Measurements from ENCODE around the gene BSCL2. TPM values are rescaled to one million over a fixed set of nuclear protein-coding genes. Genes with fewer than 3 reads are reported as not detected.

BSCL2 gene
- total and polyA plus RNA-seq, 4 donors, result 15.1 to 40.0 (median 28.7) TPM

- DNase-seq (ENCODE audit: low spot score), result no peak
- Histone ChIP-seq H3K9me3 (ENCODE audit: control insufficient read depth in 4 of 4, low read length in 3 of 4) (no peaks in the 10 kb centered on the region), H3K27me3 (ENCODE audit: control insufficient read depth in 4 of 4, insufficient read depth in 4 of 4, low read length in 3 of 4) (no peaks in the 10 kb centered on the region), H3K36me3 (ENCODE audit: control insufficient read depth in 4 of 4, insufficient read depth in 3 of 4, low read depth in 1 of 4, low read length in 3 of 4) (peaks cover 0 to 8% (median under 1%) of the 10 kb centered on the region in 4 donors), H3K4me1 (ENCODE audit: control insufficient read depth in 4 of 4, insufficient read depth in 4 of 4, low read length in 3 of 4) (peaks cover 18 to 50% (median 39%) of the 10 kb centered on the region in 4 donors), H3K9ac (ENCODE audit: low read depth in 1 of 2, low read length in 2 of 2) (peak overlapping the region; percentile 80 to 84), H3K27ac (ENCODE audit: low read depth in 1 of 2, low read length in 2 of 2) (peak overlapping the region; percentile 83 to 86), H3K4me3 (ENCODE audit: low read depth in 1 of 3, low read length in 3 of 3) (peak overlapping the region; percentile 82 to 92 (median 86))
- under 1% methylated on average over 17 of the region's 17 CpGs for WGBS
- TF ChIP-seq ZBTB33 (IDR thresholded peaks at IDR 0.05), result peak; percentile 32
- TF ChIP-seq RAD21 (IDR thresholded peaks at IDR 0.05), result no peak
Measured at GRCh38 chr11:62671236-62671607, 36.0 kb downstream of the BSCL2 start.

- no peak for TF ChIP-seq CTCF (IDR thresholded peaks at IDR 0.05; ENCODE audit: low read depth, low read length, missing input control)
- peak in 1 of 2 donors; percentile 49 for TF ChIP-seq RXRA (IDR thresholded peaks at IDR 0.05)
- no peak for TF ChIP-seq FOXA1 (IDR thresholded peaks at IDR 0.05)
- TF ChIP-seq YY1 (IDR thresholded peaks at IDR 0.05), result peak; percentile 34
- peak; percentile 27 for TF ChIP-seq SP1 (IDR thresholded peaks at IDR 0.05)
- TF ChIP-seq ATF3 (IDR thresholded peaks at IDR 0.05), result no peak
- TF ChIP-seq TAF1 (conservative IDR thresholded peaks at IDR 0.05), result no peak
- TF ChIP-seq MAX (IDR thresholded peaks at IDR 0.05), result no peak
- TF ChIP-seq REST (IDR thresholded peaks at IDR 0.05), result no peak
- TF ChIP-seq NR2F2 (IDR thresholded peaks at IDR 0.05), result no peak
- peak; percentile 36 to 40 for TF ChIP-seq HNF4A (conservative IDR thresholded peaks at IDR 0.05)
- TF ChIP-seq HNF4G (IDR thresholded peaks at IDR 0.05), result no peak
- TF ChIP-seq EGR1 (IDR thresholded peaks at IDR 0.05; ENCODE audit: low read depth in 2 of 2), result no peak
- no peak for TF ChIP-seq RAD21 (IDR thresholded peaks at IDR 0.05)
- peak in 1 of 2 donors; percentile 61 for TF ChIP-seq GABPA (IDR thresholded peaks at IDR 0.05 in 1 of 2, conservative IDR thresholded peaks at IDR 0.05 in 1 of 2)
- Histone ChIP-seq H3K36me3 (ENCODE audit: control insufficient read depth in 4 of 4, insufficient read depth in 3 of 4, low read depth in 1 of 4, low read length in 3 of 4) (peaks cover 0 to 8% (median 0%) of the 10 kb centered on the region in 4 donors), H3K9ac (ENCODE audit: low read depth in 1 of 2, low read length in 2 of 2) (peak overlapping the region in 1 of 2 donors; percentile 1), H3K9me3 (ENCODE audit: control insufficient read depth in 4 of 4, low read length in 3 of 4) (no peaks in the 10 kb centered on the region), H3K27me3 (ENCODE audit: control insufficient read depth in 4 of 4, insufficient read depth in 4 of 4, low read length in 3 of 4) (no peaks in the 10 kb centered on the region), H3K27ac (ENCODE audit: low read depth in 1 of 2, low read length in 2 of 2) (peak overlapping the region in 1 of 2 donors; percentile 29), H3K4me3 (ENCODE audit: low read depth in 1 of 3, low read length in 3 of 3) (no peak overlapping the region), H3K4me1 (ENCODE audit: control insufficient read depth in 4 of 4, insufficient read depth in 4 of 4, low read length in 3 of 4) (peaks cover 22 to 56% (median 44%) of the 10 kb centered on the region in 4 donors)
- WGBS, result 69% methylated on average over 4 of the region's 4 CpGs
- no peak for DNase-seq (ENCODE audit: low spot score)
Measured at GRCh38 chr11:62669420-62670161, 37.6 kb downstream of the BSCL2 start.

Measured in liver (tissue), 9 donors.